Panc1 (cell line): ENCODE results near the gene NFATC2IP.

ENCODE experiments used
- CTCF ChIP-seq: fragments of 450-650 bp; IDR thresholded peaks from 2 replicates; pipeline ENCODE4 v1.5.1; 2017; ENCODE audit warnings: mild to moderate bottlenecking
- TF ChIP-seq, protein P1 (sequence below), 2 experiments: IDR thresholded peaks; 2 replicates each; pipeline ENCODE4 v1.6.1; 2011 to 2012; ENCODE audit warnings: low read depth in 2 of 2, control low read depth in 1 of 2, low read length in 1 of 2, mild to moderate bottlenecking in 1 of 2, moderate library complexity in 1 of 2; ENCODE audit not compliant: insufficient read depth in 1 of 2

GRCh38 chr16:28930652-28931051 is 20.1 kb upstream of the NFATC2IP start:
- TF ChIP-seq CTCF = no peak
- TF ChIP-seq, protein P1, sequence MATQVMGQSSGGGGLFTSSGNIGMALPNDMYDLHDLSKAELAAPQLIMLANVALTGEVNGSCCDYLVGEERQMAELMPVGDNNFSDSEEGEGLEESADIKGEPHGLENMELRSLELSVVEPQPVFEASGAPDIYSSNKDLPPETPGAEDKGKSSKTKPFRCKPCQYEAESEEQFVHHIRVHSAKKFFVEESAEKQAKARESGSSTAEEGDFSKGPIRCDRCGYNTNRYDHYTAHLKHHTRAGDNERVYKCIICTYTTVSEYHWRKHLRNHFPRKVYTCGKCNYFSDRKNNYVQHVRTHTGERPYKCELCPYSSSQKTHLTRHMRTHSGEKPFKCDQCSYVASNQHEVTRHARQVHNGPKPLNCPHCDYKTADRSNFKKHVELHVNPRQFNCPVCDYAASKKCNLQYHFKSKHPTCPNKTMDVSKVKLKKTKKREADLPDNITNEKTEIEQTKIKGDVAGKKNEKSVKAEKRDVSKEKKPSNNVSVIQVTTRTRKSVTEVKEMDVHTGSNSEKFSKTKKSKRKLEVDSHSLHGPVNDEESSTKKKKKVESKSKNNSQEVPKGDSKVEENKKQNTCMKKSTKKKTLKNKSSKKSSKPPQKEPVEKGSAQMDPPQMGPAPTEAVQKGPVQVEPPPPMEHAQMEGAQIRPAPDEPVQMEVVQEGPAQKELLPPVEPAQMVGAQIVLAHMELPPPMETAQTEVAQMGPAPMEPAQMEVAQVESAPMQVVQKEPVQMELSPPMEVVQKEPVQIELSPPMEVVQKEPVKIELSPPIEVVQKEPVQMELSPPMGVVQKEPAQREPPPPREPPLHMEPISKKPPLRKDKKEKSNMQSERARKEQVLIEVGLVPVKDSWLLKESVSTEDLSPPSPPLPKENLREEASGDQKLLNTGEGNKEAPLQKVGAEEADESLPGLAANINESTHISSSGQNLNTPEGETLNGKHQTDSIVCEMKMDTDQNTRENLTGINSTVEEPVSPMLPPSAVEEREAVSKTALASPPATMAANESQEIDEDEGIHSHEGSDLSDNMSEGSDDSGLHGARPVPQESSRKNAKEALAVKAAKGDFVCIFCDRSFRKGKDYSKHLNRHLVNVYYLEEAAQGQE (IDR thresholded peaks at IDR 0.05; ENCODE audit: insufficient read depth in 1 of 2, low read depth in 2 of 2, low read length in 1 of 2) = no peak
